GM13976 (cell line): ENCODE results near the gene AAR2.

Source experiments
- DNase-seq: peaks from one replicate; pipeline ENCODE4 v3.0.0; 2012; ENCODE audit warnings: low spot score
- in situ Hi-C: fragments of 300-500 bp; cut with MboI; formaldehyde crosslinking; loops from one replicate; pipeline ENCODE4 v1.12.0; 2022; ENCODE audit warnings: low sequenced_read_pairs, mixed read lengths, inconsistent platforms; ENCODE audit not compliant: unreplicated experiment
- TF ChIP-seq, protein P1 (sequence below): IDR thresholded peaks from 2 replicates; pipeline ENCODE4 v1.5.1; 2012; ENCODE audit warnings: borderline replicate concordance, mild to moderate bottlenecking; ENCODE audit not compliant: insufficient read depth; ENCODE audit errors: extremely low read depth, missing control alignments, control extremely low read depth

AAR2 gene

GRCh38 chr20:36230019-36230418 lies 6.3 kb upstream of the AAR2 start:
- TF ChIP-seq, protein P1, sequence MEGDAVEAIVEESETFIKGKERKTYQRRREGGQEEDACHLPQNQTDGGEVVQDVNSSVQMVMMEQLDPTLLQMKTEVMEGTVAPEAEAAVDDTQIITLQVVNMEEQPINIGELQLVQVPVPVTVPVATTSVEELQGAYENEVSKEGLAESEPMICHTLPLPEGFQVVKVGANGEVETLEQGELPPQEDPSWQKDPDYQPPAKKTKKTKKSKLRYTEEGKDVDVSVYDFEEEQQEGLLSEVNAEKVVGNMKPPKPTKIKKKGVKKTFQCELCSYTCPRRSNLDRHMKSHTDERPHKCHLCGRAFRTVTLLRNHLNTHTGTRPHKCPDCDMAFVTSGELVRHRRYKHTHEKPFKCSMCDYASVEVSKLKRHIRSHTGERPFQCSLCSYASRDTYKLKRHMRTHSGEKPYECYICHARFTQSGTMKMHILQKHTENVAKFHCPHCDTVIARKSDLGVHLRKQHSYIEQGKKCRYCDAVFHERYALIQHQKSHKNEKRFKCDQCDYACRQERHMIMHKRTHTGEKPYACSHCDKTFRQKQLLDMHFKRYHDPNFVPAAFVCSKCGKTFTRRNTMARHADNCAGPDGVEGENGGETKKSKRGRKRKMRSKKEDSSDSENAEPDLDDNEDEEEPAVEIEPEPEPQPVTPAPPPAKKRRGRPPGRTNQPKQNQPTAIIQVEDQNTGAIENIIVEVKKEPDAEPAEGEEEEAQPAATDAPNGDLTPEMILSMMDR, result no peak
- no peak for DNase-seq
- in situ Hi-C loops, result no loop called here

DNA sequence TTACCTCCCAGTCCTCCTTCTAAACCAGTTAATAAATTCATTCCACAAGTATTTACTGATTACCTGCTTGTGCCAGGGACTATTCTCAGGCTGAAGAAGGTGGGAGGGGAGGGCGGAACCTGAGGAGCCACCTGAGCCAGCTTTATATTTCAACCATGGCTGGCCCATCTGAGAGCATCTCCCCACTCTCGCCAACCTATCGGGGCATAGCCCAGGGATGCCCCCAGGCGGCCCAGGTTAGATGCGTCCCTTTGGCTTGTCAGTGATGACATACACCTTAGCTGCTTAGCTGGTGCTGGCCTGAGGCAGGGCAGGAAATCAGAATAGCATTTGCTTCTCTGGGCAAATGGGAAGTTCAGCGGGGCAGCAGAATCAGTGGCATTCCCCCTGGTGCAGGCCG lies 4.9 kb upstream of the AAR2 start:
- no peak for DNase-seq
- in situ Hi-C loops, result no loop called here
- TF ChIP-seq, protein P1, result no peak

DNA sequence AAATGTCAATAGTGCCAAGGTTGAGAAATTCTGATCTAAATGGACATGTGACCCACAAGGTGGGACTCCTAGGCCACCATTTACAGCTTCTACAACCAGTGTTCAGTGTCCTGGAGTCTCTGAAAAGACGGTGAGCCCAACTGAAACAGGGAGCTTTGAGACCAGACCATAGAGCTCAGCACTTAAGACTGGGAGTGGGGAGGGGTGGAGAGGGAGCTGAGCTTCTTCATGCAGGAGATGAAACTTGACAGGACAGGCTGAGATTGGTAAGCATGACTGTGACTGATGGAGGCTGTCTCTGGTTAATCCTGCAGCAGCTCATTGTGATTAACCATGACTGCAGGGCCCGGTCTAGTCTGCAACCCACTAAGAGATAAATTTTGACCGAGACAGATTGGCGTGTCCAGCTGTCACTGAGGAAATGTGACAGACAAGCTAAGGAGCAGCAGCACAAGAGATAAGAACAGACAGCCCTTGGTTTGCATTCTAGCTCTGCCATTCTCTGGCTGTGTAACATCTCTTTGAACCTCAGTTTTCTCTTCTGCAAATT lies 1.4 kb upstream of the AAR2 start:
- DNase-seq, result no peak
- in situ Hi-C loops, result no loop called here
- TF ChIP-seq, protein P1, result no peak

GRCh38 chr20:36236786-36237121 lies 476 bp downstream of the AAR2 start:
- in situ Hi-C loops, result no loop called here
- DNase-seq, result no peak
- TF ChIP-seq, protein P1, result no peak

DNA sequence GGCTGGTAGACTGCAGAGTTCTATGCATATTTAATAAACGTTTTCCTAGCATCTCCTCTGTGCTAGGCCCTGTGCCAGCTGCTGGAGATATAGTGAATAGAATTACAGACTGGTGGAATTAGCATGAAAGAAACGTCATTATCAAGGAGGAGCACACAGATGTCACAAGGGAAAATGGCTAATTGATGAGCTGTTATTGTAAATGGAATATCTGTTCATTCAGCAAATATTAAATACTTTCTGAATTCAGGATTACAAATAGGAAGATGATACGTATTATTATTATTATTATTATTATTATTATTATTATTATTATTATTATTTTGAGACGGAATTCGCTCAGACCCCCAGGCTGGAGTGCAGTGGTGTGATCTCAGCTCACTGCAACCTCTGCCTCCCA lies 1.2 kb downstream of the AAR2 start:
- TF ChIP-seq, protein P1, result no peak
- DNase-seq, result no peak
- in situ Hi-C loops, result no loop called here

GRCh38 chr20:36238153-36238552 lies 1.9 kb downstream of the AAR2 start:
- in situ Hi-C loops, result no loop called here
- no peak for DNase-seq
- TF ChIP-seq, protein P1, result no peak

GRCh38 chr20:36238760-36239159 lies 2.5 kb downstream of the AAR2 start:
- in situ Hi-C loops, result no loop called here
- TF ChIP-seq, protein P1, result no peak
- no peak for DNase-seq
